Adrenal gland (tissue), 12 donors: Measurements from ENCODE around the gene EHMT1. TPM values are rescaled to one million over a fixed set of nuclear protein-coding genes. Genes with fewer than 3 reads are reported as not detected.
"Not testable (repeated sequence)": the region's sequence is repeated elsewhere in the genome, so short reads cannot be mapped to it uniquely, and the experiment has no call there.

Source experiments
- DNase-seq, 7 donors: peaks; one replicate each; pipeline ENCODE4 v3.0.0-alpha.2; 2019 to 2020
- H3K27ac ChIP-seq, 5 donors: fragments of 200-600 bp; sonication (generic) in 4 of 5; 1 replicate in 3 of 5; 2 replicates in 2 of 5; pipeline versions ENCODE4 v1.5.1 to v1.8.0; 2016 to 2020; ENCODE audit warnings: mild to moderate bottlenecking in 1 of 5
- H3K27me3 ChIP-seq: fragments of 200-600 bp; 2 replicates; pipeline ENCODE4 v1.8.0; 2021
- H3K36me3 ChIP-seq, 2 donors: fragments of 200-600 bp; replicated peaks in 1 of 2; 1 replicate in 1 of 2; 2 replicates in 1 of 2; pipeline versions ENCODE4 v1.5.1 to v1.8.0; 2018 to 2022
- H3K4me1 ChIP-seq, 2 donors: fragments of 200-600 bp; replicated peaks in 1 of 2; 1 replicate in 1 of 2; 2 replicates in 1 of 2; pipeline versions ENCODE4 v1.5.1 to v1.8.0; 2018 to 2021
- H3K4me3 ChIP-seq, 4 donors: fragments of 200-600 bp; sonication (generic) in 3 of 4; one replicate each; pipeline ENCODE4 v1.5.1; 2016 to 2018
- H3K9me3 ChIP-seq, 3 donors: fragments of 200-600 bp; sonication (generic) in 1 of 3; replicated peaks in 1 of 3; 1 replicate in 2 of 3; 2 replicates in 1 of 3; pipeline versions ENCODE4 v1.5.1 to v1.8.0; 2016 to 2021
- CTCF ChIP-seq, 6 experiments: fragments of 450-650 bp in 4 of 6; fragments of 200-600 bp in 2 of 6; sonication (generic) in 1 of 6; IDR thresholded peaks; 1 replicate in 5 of 6; 2 replicates in 1 of 6; pipeline versions ENCODE4 v1.5.1 to v1.8.0; 2016 to 2021; ENCODE audit warnings: antibody characterized with exemption in 6 of 6, mild to moderate bottlenecking in 2 of 6, moderate library complexity in 1 of 6
- POLR2A ChIP-seq, 2 donors: fragments of 450-650 bp; IDR thresholded peaks; one replicate each; pipeline ENCODE4 v1.6.1; 2017; ENCODE audit warnings: antibody characterized with exemption in 2 of 2, mild to moderate bottlenecking in 2 of 2, moderate library complexity in 1 of 2
- WGBS, 4 donors: extraction: QIAGEN DNeasy Blood & Tissue Kit in 2 of 4; methylation state at CpG; one replicate each; pipeline versions ENCODE4 v1.1.5 to v1.1.7; 2013 to 2017; 5-methylcytosine and 5-hydroxymethylcytosine counted together
- intact Hi-C, 2 donors: fragments of 100-400 bp; cut with DNase I; formaldehyde crosslinking; loops; one replicate each; pipeline versions ENCODE4 v1.14.1 to v1.15.0; 2022 to 2023
- polyA plus RNA-seq, 3 donors: library from polyadenylated mRNA; stranded (reverse); fragments of 200-250 nt in 2 of 3; fragments of 350-450 nt in 1 of 3; fragmentation: Illumina TruSeq in 1 of 3; extraction: RNeasy Lipid Tissue Mini Kit (QIAGEN cat#74804) in 1 of 3; gene quantifications; one replicate each; pipeline ENCODE4 v1.2.3, GENCODE V29; 2013 to 2014
- total RNA-seq, 9 donors: library from RNA; depleted of rRNA in 4 of 9; stranded (reverse); fragments of >200 nt in 4 of 9; fragments of 120-200 nt in 1 of 9; fragmentation: NEBNext Ultra II Directional in 1 of 9; extraction: Animal tissue kit (Norgen Biotek cat#: 25700) in 1 of 9; gene quantifications; one replicate each; pipeline versions ENCODE4 v1.1.0 to v1.2.4, GENCODE V29; 2013 to 2023
- donor health status: healthy with polysubstance abuse.
- donor health status: Bipolar disorder and iron deficiency.
- donor health status: DM: yes; HTN: yes; CAD: no.
- donor health status: DM: no; HTN: no; CAD: no.
- donor health status: DM: no; HTN: no; CAD: no.
- donor health status: DM: yes; HTN: yes; CAD: no.

The EHMT1 gene
- total and polyA plus RNA-seq, 12 donors: 42.0 to 171 (median 71.0) TPM

GRCh38 chr9:137875846-137876245 is 257.0 kb downstream of the EHMT1 start:
- Histone ChIP-seq H3K36me3 (no peaks in the 10 kb centered on the region), H3K4me1 (peaks cover 5% of the 10 kb centered on the region in 2 donors), H3K4me3 (no peak overlapping the region), H3K27ac (no peak overlapping the region), H3K27me3 (peaks cover 28% of the 10 kb centered on the region), H3K9me3 (no peaks in the 10 kb centered on the region)
- intact Hi-C loops: no loop called here
- DNase-seq: no peak
- 80 to 87% (median 82%) methylated on average over 8 to 10 of the region's 10 CpGs for WGBS, 4 donors
- TF ChIP-seq CTCF (IDR thresholded peaks at IDR 0.05): no peak
- no peak for TF ChIP-seq POLR2A (IDR thresholded peaks at IDR 0.05)

- intact Hi-C loops: no loop called here
- TF ChIP-seq CTCF (IDR thresholded peaks at IDR 0.05): no peak
- no peak for TF ChIP-seq POLR2A (IDR thresholded peaks at IDR 0.05)
- H3K27me3 ChIP-seq: peaks cover 28% of the 10 kb centered on the region
- no peaks in the 10 kb centered on the region for H3K9me3 ChIP-seq
- H3K36me3 ChIP-seq: no peaks in the 10 kb centered on the region
- peaks cover 5% of the 10 kb centered on the region in 2 donors for H3K4me1 ChIP-seq
- H3K4me3 ChIP-seq: no peak overlapping the region
- no peak overlapping the region for H3K27ac ChIP-seq
- no peak for DNase-seq
- WGBS, 4 donors: 80 to 84% (median 82%) methylated on average over 8 of the region's 8 CpGs
Measured at GRCh38 chr9:137876269-137876668, 257.5 kb downstream of the EHMT1 start.

GRCh38 chr9:137876781-137877386 is 258.1 kb downstream of the EHMT1 start:
- Histone ChIP-seq H3K9me3 (no peaks in the 10 kb centered on the region), H3K4me3 (no peak overlapping the region), H3K36me3 (no peaks in the 10 kb centered on the region), H3K4me1 (peaks cover 5% of the 10 kb centered on the region in 2 donors), H3K27ac (no peak overlapping the region), H3K27me3 (peaks cover 28% of the 10 kb centered on the region)
- DNase-seq: no peak
- intact Hi-C loops: no loop called here
- WGBS, 4 donors: 53 to 73% (median 64%) methylated on average over 15 to 47 of the region's 47 CpGs
- TF ChIP-seq CTCF (IDR thresholded peaks at IDR 0.05): no peak

- WGBS, 4 donors: 1 to 4% methylated on average over 40 to 88 of the region's 95 CpGs; no CpG with 5 or more reads in 2 of the 4 donors
- Histone ChIP-seq H3K27me3 (peaks cover 28% of the 10 kb centered on the region), H3K4me3 (peak within 1 kb of the TSS in 2 of 4 donors; percentile 17 to 44)
- H3K36me3 ChIP-seq, H3K27ac ChIP-seq, intact Hi-C loops, H3K9me3 ChIP-seq, H3K4me1 ChIP-seq, DNase-seq: not testable (repeated sequence)
- TF ChIP-seq POLR2A (IDR thresholded peaks at IDR 0.05): peak in 1 of 2 donors; percentile 55
Measured at GRCh38 chr9:137877506-137878122, 258.8 kb downstream of the EHMT1 start, which contains the start of gene CACNA1B. Gene CACNA1B, plus strand, starts transcription at chr9:137877782. Its CDS starts 152 bp downstream, at chr9:137877934.
